Measurements from ENCODE around the gene SPATA3.
"Not testable (repeated sequence)": the region's sequence is repeated elsewhere in the genome, so short reads cannot be mapped to it uniquely, and the experiment has no call there.

The SPATA3 gene

GRCh38 chr2:230995821-230996220 lies at the start of gene SPATA3:
Gene SPATA3 (plus strand): TSS chr2:230996121. CDS start chr2:230996234, 113 bp downstream.
- no peak for DNase-seq

DNA sequence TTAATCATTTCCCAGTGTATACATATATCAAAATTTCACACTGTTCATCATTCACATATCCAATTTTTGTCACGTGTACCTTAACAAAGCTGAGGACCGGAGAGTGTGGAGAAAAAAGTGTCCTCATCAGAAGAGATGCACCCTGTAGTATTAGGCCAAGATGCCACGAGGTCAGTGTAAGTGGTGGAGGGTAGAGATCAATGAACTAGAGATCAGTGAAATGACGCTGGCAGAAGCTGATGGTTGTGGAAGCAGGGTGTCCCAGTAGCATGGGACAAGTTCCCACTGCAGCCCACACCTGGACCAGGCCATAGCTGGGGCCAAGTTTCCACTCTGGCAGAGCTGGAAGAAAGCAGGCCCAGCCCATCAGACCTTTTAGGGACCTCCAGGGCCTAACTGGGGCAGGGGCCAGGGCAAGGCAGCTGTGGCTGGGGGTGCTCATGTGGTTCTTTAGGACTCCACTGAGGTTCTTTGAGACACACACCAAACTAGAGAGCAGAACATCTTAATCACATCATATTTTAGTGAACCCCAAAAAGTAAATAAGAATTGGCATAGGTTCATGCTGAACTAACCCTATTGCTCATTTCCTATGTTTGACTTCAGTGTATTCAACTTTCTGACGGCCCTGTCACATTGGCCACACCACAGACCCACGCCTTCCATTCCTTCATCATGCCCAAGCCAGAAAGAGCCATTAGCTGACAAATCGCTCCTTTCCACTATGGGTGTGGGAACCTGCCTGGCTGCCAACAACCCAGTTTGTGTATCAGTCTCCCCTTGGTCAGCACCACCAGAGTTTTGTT lies 49.3 kb upstream of the SPATA3 start:
- DNase-seq = no peak

- no peak for DNase-seq
Observed at GRCh38 chr2:230947235-230947576, 48.7 kb upstream of the SPATA3 start.

DNA sequence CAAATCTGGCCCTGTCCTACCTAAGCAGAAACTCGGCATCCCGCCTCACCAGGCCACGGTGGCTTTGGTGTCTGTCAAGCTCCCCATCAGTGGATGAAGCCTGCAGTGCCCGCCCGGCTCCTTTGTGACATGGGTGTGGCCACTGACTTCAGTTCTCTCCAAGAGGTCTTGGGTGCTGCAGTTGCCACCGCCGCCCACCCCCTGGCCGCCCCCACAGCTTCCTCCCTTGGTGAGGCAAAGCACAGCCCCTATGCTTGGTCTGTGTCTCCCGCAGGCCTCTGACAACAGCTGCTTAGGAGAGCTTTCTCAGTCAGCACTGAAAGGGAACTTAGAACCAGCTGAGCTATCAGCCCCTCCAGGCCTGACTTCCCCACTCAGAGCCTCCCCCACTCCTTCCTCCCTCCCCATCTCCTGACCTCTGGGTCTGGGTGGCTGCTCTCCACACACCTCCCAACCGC lies 48.0 kb upstream of the SPATA3 start:
- DNase-seq = no peak

- no peak for DNase-seq
Observed at GRCh38 chr2:230949966-230950873, 45.7 kb upstream of the SPATA3 start.

DNA sequence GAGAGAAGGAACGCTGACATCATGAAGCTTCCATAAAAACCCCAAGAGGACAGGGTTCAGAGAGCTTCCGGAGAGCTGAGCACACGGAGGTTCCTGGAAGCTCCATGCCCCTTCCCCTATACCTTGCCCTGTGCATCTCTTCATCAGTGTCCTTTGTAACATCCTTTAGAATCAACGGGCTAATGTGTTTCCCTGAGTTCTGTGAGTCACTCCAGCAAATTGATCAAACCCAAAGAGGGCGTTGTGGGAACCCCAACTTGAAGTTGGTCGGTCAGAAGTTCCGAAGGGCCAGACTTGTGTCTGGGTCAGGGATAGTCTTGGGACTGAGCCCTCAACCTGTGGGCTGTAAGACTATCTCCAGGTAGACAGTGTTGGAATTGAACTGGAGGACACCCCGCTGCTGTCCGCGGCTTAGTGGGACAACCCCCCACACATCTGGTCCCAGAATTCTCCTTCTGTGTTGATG lies 45.0 kb upstream of the SPATA3 start:
- DNase-seq = no peak

- no peak for DNase-seq
Observed at GRCh38 chr2:230951396-230951795, 44.5 kb upstream of the SPATA3 start.

DNA sequence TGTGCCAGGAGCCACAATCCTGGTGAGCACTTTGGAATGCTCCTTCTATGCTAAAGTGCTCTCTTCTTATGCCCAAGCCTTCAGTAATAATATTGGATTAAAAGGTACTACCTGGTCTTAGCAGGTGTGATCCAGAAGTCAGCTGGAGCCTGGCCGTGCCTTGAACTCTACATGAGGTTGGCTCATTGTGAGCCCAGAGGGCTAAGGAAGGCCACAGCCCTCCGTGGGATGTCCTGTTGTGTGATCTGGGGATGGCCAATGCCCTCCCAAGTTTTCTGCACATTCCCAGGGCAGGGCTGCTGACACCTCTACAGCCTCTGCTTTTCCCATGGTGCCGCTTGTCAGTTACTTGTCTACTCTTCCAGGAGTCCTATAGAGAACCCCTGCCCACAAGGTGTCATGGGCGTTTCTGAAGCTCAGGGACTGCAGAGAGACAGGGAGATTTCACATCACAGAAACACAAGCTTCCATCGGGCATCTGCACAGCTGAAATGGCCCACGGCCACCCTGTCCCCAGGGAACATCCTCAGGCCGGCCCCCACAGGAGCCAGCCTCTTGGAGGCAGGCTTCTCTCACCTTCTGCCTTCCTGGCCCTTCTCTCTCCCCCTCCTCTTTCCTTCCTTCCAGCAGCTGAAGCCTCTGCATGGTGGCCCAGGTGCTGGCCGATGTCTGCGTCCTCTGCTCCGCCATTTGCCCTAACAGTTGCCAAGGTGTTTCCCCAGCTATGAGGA lies 43.5 kb upstream of the SPATA3 start:
- DNase-seq = no peak

DNA sequence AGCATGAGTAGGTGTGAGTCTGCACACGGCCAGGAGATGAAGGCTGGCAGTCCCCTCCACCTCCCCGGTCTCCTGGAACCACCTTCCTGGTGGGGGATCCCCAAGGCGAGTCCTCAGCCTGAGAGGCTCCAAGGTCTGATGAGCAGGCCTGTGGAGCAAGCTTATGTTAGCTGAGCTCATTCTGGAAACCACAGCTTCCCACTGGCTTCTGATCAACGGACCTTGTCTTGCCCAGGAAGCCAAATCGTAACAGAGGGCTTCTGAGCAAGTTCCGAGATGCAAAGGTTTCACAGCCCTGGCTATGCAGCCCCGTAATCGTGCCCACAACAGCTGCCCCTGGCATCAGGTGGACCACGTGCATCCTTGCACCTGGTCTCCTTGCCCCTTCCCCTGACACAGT lies 42.1 kb upstream of the SPATA3 start:
- no peak for DNase-seq

DNA sequence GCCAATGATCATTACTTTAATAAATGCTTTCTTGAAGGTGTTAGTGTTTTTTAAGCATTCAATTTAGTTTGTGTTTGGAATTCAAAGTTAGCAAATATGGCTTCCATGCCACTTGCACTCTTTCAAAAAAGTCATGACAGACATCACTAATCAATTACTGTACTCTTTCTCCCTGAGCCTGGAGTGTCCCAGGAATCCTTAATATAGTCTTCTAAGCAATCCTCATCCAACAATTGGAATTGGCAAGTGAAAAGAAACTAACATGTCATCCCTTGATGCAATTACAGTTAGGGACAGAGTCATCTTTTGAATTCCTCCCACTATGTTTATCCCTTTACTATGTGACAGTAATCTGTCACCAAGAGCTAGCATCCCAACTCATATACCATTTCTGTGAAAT lies 41.2 kb upstream of the SPATA3 start:
- DNase-seq = no peak

- DNase-seq = no peak
Observed at GRCh38 chr2:230955163-230955737, 40.7 kb upstream of the SPATA3 start.

DNA sequence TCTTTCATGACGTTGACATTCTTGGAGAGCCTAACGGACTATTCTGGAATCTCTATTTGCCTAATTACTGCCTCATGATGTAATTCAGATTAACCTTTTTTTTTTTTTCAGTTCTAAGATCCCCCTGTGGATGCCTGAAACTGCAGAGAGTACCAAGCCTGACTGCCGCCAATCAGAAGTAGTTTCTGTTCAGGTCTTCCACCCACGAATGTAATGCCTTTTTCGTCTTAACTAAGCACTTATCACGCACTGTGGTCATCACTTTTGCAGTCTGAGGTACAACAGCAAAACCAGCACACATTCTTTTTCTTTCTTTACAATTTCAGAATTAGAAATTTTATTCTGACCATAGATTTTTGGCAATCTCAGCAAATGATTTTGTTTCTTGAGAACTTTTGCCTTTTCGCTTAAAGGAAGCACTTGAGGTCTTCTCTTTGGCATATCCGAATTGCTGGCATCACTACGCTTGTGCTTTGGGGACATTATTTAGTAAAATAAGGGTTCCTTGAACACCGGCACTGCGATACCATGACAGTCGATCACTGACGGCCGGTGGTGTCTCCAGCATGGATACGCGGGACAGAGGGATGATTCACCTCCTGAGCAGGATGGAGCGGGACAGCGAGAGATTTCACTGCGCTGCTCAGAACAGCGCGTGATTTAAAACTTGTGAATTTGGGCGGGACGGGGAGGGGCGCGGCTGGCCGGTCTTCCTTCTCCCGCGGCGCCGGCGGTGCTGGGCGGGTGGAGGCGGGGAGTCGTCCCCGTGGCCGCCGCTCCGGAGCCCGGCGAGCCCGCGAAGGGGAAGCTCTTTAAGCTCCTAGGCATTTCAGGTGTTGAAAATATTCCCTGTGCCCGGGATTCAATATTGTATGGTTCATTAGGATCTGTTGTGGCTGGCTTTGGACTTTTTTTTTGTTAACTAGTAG lies 38.8 kb upstream of the SPATA3 start:
- no peak for DNase-seq

GRCh38 chr2:230957756-230958391 lies 38.0 kb upstream of the SPATA3 start:
- no peak for DNase-seq

GRCh38 chr2:230958820-230959756 lies 36.8 kb upstream of the SPATA3 start:
- DNase-seq = no peak

DNA sequence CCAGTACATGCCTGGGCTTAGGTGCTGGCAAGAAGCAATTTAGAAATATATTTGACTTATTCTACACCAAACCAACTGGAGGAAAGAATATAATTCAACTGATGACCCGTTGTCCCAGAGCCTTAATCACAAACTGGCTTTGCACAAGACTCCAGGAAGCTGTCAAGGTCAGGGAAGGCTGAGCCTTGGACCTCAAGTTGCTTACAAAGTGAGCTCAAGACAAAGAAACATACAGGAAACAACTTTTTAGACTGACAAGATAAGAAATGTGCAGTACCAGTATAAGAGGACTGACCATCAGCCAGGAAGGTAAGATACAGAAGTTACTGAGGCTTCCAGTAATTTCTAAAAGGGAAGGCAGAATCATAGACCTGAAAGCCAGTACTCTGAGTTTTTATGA lies 35.9 kb upstream of the SPATA3 start:
- no peak for DNase-seq

DNA sequence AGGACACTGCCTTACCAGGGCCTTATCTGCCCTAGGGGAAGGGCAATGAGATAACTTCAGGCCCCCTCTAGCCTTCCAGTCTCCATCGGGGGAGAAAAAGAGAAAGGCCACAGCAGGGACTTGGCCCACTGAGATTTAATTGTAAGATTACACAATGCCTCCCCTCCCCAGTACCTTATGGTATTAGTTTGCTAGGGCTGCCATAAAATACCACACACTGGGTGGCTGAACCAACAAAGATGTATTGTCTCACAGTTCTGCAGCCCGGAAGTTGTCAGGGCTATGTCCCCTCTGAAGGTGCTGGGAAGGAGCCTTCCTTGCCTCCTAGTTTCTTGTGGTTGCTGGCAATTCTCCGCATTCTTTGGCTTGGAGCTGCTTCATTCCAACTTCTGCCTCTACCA lies 34.8 kb upstream of the SPATA3 start:
- no peak for DNase-seq

GRCh38 chr2:230964136-230964730 lies 31.7 kb upstream of the SPATA3 start:
- no peak for DNase-seq

DNA sequence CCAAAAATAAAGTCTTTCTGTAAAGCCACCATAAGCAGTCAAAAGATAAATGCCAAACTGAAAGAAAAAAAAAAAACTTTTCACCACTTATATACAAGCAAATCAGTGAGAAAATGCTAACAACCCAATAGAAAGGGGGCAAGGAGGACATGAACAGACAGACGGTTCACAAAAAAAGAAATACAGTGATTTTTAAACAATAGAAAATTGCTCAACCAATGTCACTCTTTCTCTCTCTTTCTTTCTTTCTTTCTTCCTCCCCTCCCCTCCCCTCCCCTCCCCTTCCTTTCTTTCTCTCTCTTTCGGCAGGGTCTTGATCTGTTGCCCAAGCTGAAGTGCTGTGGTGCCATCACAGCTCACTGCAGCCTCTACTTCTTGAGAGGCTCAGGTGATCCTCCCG lies 28.8 kb upstream of the SPATA3 start:
- no peak for DNase-seq

DNA sequence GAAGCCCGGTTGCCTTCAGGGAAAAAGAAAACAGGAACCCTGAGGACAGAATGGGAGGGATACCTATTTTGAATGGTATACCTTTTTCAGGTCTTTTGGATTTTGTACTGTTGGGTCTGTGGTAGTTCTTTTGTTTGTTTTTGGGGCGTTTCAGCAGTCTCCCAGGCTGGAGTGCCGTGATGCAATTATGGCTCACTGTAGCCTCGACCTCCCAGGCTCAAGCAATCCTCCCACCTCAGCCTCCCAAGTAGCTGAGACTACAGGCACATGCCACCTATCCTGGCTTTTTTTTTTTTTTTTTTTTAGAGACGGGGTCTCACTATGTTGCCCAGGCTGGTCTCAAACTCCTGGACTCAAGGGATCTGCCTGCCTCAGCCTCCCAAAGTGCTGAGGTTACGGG lies 27.6 kb upstream of the SPATA3 start:
- DNase-seq = not testable (repeated sequence)

All from NCI-H2029 treated with DMSO at 0.1 percent for 48 hours (cell line).